Neural progenitor cell (in vitro differentiated cells): ENCODE data around the gene CUL7.

ENCODE experiments used
- EZH2 ChIP-seq: fragments of 200-600 bp; sonication (generic); IDR thresholded peaks from 2 replicates; pipeline ENCODE4 v1.6.1; 2017; ENCODE audit warnings: antibody characterized with exemption, mild to moderate bottlenecking, moderate library complexity
- TF ChIP-seq, protein P1 (sequence below): fragments of 200-600 bp; sonication (generic); IDR thresholded peaks from 2 replicates; pipeline ENCODE4 v1.5.1; 2017; ENCODE audit warnings: antibody characterized with exemption, mild to moderate bottlenecking

DNA sequence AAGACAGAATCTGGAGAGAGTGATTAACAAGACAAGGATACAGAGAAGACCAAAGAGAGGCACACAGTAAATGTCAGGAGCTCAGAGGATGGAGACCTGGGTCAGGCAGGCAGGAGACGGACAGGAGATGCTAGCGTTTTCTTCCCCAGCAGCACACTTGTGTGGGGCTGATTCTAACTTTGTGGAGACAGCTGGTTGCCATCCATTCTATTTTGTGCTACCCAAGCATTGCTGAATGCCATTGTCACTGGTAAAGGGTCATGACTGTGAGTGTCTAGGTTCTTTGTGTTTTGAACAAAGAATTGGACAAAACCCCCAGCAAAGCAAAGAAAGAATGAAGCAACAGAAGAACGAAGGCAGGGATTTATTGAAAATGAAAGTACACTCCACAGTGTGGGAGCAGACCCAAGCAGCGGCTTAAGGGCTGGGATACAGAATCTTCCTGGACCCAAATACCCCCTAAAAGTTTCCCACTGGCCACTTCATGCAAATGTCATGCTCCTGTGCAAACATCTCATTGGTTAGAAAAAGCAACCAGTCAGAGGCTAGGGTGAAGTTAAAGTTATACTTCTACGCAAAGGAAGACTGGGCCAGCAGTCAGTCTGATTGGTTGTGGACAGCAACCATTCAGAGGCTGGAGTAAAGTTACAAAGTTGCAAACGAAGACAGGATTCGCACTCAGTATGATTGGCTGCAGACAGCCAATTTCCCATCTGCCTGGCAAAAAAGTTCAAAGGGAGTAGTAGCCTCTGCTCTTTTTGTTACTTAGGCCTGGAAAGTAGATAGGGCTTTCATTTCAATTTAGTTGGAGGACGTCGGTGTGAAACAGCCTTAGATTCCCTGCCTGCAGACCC lies 40.0 kb upstream of the CUL7 start:
- TF ChIP-seq, protein P1, sequence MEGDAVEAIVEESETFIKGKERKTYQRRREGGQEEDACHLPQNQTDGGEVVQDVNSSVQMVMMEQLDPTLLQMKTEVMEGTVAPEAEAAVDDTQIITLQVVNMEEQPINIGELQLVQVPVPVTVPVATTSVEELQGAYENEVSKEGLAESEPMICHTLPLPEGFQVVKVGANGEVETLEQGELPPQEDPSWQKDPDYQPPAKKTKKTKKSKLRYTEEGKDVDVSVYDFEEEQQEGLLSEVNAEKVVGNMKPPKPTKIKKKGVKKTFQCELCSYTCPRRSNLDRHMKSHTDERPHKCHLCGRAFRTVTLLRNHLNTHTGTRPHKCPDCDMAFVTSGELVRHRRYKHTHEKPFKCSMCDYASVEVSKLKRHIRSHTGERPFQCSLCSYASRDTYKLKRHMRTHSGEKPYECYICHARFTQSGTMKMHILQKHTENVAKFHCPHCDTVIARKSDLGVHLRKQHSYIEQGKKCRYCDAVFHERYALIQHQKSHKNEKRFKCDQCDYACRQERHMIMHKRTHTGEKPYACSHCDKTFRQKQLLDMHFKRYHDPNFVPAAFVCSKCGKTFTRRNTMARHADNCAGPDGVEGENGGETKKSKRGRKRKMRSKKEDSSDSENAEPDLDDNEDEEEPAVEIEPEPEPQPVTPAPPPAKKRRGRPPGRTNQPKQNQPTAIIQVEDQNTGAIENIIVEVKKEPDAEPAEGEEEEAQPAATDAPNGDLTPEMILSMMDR, result no peak
- TF ChIP-seq EZH2, result no peak
